GM20431 (cell line): Measurements from ENCODE around the gene OGFOD1.
"Not testable (repeated sequence)": the region's sequence is repeated elsewhere in the genome, so short reads cannot be mapped to it uniquely, and the experiment has no call there.

Experiments
- in situ Hi-C: fragments of 300-500 bp; cut with MseI, MboI; formaldehyde crosslinking; loops from one replicate; pipeline ENCODE4 v1.15.0; 2020; ENCODE audit warnings: low sequenced_read_pairs; ENCODE audit not compliant: unreplicated experiment

OGFOD1 gene

DNA sequence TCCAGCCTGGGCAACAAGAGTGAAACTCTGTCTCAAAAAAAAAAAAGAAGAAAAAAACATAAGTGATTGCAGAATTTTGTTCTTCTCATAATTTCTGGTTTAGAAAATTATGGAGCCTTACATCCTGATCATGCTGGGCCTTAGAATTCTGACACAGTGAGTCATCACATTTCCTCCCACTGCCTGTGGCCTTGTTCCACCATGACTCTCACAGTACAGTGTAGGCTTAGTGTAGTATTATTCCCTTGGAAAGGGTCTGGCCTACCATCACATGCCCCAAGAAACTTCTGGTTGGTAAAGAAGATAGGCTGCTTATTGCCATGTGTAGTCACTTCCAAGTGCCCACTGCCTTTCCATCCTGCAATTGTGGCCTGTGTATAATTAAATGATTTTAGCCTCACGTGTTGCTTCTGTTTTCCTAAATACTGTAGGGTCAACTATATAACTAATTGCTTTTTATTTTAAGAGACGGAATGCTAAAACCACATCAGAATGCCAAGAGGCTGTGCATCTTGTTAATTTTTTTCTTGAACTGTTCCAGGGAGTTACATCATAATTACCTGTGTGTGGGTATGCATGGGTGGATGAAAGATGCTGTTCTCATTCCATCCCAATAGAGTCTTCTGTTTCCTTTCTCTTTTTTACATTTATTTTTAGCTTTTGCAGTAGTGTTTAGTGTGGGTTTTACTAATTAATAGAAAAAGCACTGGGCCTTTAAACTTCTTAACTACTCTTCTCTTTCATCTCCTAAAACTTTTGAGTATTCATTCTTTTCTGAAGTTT, 25.9 kb downstream of the OGFOD1 start:
- in situ Hi-C loops, result no loop called here

GRCh38 chr16:56478281-56479049, 27.1 kb downstream of the OGFOD1 start:
- in situ Hi-C loops, result no loop called here

DNA sequence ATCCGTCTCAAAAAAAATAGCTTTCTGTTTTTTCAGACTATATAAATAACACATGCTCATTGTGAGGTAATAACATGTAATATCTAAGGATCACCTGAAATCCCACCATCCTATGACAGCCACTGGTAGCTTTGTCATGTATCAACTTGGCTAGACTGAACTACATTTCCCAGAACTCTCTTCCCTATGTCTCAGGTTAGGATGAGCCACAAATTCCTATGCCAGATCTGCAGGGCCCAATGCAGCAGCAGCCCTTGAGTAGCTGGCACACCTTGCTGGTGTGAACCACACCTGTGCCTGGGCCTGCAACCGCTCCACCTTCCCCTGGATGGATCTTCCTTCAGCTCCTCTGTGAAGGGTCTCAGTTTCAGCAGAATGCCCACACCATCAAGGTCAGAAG, 28.1 kb downstream of the OGFOD1 start:
- in situ Hi-C loops, result no loop called here

DNA sequence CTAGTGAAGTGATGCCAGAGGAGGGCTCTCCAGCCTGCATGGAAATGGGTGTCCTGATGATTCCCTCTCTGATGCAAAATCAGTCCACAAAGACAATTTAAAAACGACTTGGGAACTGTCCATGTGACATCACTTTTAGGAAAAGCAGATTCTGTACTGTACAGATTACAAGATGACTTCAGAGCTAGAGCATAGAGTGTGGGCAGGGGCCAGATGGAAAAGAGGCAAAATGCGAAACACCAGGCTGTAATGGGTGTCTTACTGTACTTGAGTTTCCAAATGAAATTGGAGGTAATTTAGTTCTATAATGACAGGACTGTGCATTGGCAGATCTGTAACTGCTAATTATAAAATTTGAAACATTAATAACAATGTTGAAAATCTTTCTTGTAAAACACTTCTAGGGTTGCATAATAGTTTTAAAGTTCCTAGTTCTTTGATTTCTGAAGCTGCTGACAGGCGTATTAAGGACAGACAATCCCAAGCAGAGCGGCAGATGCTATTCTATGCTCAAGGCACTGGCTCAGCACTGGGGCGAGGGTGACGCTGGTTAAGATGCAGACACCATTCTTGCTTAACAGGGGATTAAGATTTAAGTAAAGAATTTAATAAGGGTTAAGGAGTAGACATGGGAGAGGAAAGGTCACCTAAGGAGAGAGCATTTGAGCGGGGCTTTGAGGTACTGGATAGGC, 29.6 kb downstream of the OGFOD1 start:
- in situ Hi-C loops, result no loop called here

DNA sequence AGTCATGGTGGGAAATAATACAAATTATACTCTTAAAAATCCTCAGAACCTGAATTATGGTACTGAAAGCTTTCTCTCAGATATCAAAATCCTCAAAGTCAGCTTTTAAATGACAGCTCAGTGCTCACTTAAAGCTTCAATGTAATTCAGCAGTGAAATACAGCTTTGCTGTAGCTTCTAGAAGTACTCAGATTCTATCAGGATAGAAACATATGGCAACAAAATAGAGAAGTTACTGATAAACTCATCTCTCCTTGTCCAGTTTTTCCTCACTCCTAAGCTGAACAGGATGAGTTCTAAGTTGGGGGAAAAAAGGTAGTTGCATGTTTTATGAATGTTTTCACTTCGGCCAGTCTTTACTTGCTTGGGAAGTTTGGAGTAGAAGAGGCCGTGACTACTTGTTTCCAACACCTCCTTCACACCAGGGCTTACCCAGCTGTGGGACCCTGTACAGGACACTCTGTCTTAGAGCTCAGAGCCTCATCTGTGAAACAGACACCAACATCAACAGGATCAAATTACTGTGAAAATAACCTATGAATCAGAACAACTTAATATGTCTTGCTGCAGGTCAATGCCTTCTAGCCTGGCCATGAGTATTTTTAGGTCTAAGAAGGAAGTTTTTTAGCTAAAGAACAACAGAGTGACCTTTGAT, 30.2 kb downstream of the OGFOD1 start:
- in situ Hi-C loops, result no loop called here

GRCh38 chr16:56482683-56483236, 31.4 kb downstream of the OGFOD1 start:
- in situ Hi-C loops, result no loop called here

- in situ Hi-C loops, result no loop called here
Observed at GRCh38 chr16:56483394-56483793, 32.0 kb downstream of the OGFOD1 start.

DNA sequence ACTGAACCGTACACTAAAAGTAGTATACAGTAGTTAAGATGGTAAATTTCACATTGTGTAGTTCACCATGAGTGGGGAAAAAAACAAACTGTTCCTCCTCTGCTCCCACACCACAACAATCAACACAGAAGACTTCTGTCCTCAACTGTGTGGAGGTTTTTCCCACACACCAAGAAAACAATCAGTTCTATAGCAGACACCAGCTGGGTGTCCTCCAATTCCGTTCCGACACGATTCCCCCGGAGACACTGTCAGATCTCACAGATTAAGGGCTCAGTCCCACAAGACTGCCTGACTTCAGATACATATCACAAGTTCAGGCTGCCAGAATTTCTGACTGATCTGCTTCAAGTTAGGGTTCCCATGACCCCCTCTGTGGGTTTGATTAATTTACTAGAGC, 36.7 kb downstream of the OGFOD1 start:
- in situ Hi-C loops, result no loop called here

DNA sequence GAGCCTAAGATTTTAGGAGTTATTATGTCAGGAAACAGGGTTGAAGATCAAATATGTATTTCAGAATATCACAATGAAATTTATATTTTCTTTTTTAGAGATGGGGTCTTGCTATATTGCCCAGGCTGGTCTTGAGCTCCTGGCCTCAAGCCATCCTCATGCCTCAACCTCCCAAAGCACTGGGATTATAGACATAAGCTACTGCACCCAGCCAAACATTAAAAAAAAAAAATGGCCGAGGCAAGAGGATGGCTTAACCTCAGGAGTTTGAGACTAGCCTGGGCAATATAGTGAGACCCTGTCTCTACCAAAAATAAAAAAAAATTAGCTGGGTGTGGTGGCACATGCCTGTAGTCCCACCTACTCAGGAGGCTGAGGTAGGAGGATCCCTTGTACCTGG, 37.5 kb downstream of the OGFOD1 start:
- in situ Hi-C loops, result not testable (repeated sequence)

DNA sequence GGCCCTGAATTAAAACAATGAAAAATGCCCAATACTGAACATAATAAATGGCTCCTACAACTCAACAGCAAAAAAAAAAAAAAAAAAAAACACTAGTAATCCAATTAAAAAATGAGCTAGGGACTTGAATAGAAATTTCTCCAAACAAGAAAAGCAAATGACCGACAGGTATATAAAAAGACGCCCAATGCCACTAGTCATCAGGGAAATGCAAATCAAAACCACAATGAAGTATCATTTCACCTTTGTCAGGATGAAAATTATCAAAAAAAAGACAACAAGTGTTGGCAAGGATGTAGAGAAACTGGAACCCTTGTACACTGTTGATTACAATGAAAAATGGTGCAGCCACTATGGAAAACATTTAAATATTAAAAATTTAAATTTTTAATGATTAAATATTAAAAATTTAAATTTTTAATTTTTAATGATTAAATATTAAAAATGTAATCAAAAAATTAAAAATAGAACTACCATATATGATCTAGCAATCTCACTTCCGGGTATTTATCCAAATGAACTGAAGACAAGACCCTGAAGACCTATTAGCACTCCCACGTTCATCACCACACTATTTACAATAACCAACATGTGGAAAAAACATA, 40.4 kb downstream of the OGFOD1 start:
- in situ Hi-C loops, result no loop called here

DNA sequence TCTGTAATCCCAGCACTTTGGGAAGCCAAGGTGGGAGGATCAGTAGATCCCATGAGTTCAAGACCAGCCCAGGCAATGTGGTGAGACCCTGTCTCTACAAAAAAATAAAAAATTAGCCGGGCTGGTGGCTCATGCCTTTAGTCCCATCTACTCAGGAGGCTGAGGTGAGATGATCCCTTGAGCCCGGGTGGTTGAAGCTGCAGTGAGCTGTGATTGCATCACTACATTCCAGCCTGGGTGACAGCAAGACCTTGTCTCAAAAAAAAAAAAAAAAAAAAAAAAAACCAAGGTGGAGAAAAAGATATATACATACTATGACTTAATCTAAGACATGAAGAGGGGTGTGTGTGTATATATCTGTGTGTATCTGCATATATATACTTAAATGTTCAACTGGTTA, 41.8 kb downstream of the OGFOD1 start:
- in situ Hi-C loops, result no loop called here

DNA sequence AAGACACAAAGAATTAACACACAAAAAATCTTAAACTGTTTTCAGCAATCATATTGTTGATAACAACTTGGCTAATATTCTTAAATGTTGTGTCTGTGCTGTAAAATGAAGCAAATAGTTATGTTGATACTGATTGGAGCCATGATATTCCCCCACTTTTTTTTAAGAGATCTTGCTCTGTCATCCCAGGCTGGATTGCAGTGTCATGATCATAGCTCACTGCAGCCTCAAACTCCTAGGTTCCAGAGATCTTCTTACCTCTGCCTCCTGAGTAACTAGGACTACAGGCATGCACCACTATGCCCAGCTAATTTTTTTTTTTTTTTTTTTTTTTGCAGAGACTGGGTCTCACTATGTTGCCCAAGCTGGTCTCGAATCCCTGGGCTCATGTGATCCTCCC, 42.5 kb downstream of the OGFOD1 start:
- in situ Hi-C loops, result no loop called here

DNA sequence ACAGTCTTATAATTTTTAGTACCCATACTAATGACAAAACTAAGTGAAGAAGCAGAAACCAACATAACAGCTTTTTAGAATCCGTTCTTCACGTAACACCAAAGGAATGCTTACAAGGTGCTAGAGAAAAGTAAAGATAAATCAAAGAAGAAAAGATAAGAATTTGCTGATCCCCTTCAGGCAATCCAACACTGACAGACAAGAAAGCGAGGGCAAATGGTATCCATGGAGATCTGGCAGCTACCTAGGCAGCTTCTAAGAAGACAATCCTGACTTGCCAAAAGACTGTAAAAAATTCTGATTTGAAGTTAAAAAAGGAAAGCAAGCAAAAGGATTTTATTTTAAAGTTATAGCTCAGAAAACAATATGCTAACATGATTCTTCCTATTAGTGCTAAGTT, 53.8 kb downstream of the OGFOD1 start:
- in situ Hi-C loops, result no loop called here

GRCh38 chr16:56506941-56507340, 55.6 kb downstream of the OGFOD1 start:
- in situ Hi-C loops, result no loop called here

DNA sequence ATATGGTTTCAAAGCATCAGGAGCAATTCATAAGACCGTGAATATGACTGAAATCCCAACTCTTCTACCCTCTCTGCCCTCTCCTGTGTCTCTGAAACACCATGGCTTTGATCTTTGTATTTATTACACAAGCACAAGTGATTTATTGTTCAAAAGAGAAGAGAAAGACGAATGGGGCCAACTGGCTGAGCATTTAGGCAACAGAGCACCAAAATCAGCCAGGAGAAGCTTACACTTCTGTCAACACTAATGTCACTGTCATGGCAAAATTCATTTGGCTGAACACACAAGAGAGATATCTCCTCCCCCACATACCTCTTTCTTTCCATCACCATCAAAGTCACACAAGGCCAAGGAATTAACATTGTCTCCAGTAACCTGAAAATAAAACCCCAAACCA, 59.2 kb downstream of the OGFOD1 start:
- in situ Hi-C loops, result no loop called here

- in situ Hi-C loops, result no loop called here
Observed at GRCh38 chr16:56512025-56512424, 60.7 kb downstream of the OGFOD1 start.

DNA sequence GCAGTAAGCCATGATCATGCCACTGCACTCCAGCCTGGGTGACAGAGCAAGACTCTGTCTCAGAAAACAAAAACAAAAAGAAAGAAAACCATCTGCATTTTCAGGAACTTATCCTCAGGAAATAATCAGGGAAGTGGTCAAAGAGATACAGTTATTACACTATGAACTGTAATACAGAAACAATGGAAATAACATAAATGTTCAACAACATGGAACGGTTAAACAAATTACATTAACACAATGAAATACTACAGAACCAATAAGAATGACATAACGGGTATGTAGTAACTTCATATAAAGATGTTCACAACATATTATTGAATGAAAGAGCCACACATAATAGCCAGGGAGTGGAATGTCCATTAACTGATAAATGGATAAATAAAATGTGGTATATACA, 61.7 kb downstream of the OGFOD1 start:
- in situ Hi-C loops, result no loop called here

GRCh38 chr16:56513972-56514371, 62.6 kb downstream of the OGFOD1 start:
- in situ Hi-C loops, result no loop called here

DNA sequence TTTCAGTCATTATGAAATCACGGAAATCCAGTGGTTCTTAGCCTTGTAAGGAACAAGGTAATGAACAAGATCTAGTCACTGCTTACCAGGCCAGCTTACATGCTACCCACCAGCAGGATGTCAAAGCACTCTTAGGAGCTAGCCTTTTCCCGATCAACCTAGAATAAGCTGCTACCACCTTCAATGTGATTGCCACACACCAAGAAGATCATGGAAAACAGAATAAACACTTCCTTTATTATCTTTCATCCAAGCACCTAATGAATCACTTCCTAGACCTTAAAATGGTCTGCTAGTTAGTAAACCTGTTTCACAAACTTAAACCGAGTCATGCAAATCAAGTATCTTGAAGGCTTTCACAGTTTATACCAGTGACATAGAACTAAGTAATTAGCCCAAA, 63.5 kb downstream of the OGFOD1 start:
- in situ Hi-C loops, result no loop called here

DNA sequence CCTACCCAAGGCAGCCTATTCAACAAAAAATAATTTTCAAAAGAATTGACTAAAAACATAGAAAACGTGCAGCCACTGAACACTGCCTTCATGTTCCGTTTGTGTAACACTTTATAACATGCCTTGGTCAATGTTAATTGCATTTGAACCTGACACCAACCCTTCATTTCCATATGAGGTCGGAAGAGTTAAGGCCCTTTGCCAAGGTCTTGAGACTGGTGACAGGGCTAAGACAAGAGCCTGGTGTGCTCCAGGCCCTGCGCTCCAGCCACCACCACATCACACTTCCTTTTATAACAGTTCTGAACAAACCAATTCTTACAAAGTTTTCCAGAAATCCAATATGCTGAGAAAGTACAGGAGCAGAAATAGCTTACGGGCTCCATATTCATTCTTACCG, 64.3 kb downstream of the OGFOD1 start:
- in situ Hi-C loops, result no loop called here
